Body of pancreas (tissue), 4 donors: ENCODE results near the gene NME5.

Source experiments
- CTCF ChIP-seq, 7 experiments: fragments of 450-650 bp in 4 of 7; fragments of 200-600 bp in 3 of 7; sonication (generic) in 3 of 7; IDR thresholded peaks; one replicate each; pipeline ENCODE4 v1.5.1; 2016 to 2019; ENCODE audit warnings: antibody characterized with exemption in 7 of 7
- POLR2A ChIP-seq, 3 donors: fragments of 450-650 bp; IDR thresholded peaks; one replicate each; pipeline ENCODE4 v1.6.1; 2016; ENCODE audit warnings: antibody characterized with exemption in 3 of 3, mild to moderate bottlenecking in 2 of 3

DNA sequence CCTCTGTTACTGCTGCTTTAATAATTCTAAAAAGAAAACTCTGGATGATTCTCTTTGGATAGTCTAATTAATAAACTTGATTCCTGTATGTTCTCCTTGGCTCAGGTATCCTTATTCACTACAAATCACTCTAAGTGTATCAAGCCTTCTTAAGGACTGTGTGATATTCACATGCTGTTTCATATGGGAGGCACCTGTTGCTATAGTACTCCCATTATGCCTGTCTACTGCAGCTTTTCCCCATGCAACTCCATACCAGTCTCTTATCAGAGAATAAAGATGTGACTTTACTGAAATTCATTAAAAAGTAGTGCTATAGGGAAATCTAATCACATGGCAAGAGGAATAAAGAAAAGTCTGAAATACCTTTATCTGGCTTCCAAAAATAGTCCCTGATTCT lies 24.5 kb upstream of the NME5 start:
- no peak for TF ChIP-seq POLR2A (IDR thresholded peaks at IDR 0.05)
- TF ChIP-seq CTCF (IDR thresholded peaks at IDR 0.05): no peak
